ENCODE data around the gene IMP3. TPM values are rescaled to one million over a fixed set of nuclear protein-coding genes. Genes with fewer than 3 reads are reported as not detected.

The IMP3 gene
- total and polyA plus RNA-seq, 5 donors = 39.4 to 49.3 (median 47.9) TPM

DNA sequence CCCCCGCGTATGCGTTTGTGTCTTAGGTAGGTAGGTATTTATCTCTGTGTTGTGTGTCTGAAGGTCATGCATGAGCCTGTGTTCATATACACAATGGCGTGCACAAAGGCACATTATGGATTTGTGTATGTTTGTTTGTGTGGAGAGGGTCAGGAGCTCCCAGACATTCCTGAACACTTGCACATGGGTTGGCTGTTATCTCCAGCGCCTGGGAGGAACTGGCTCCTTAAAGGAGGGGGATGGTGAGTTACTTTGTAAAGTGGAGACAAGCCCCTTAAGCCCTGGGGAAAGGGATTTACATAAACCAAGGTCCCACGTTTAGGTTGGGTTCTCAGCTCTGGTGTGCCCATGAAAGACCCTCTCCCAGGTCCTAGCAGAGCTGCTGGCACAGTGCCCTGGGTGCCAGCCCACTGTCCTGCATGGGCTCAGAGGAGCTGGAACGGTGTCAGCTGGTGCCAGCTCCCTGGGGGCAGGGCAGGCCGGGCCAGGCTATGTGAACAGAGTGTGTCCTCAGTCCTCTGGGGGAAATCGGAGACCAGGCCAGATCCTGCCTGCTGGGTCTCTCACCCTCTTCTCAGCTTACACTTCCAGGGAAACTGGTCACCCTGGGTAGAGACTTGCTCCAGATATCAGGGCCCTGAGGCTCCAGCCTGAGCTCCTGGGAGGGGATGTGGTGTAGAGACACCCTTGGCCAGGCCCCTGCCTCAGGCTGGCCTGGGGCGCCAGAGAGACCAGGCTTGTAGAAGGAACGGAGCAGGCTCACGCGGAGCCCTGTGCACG is 32.8 kb upstream of the IMP3 start:
- DNase-seq (peak; percentile 58 to 86 (median 82)), ATAC-seq (peak; percentile 15 to 44)
- Histone ChIP-seq H3K4me1 (ENCODE audit: control insufficient read depth, insufficient read depth, low read length) (peaks cover 26% of the 10 kb centered on the region), H3K4me3 (ENCODE audit: low read length) (no peak overlapping the region), H3K27me3 (ENCODE audit: control insufficient read depth, insufficient read depth) (no peaks in the 10 kb centered on the region), H3K27ac (ENCODE audit: low read length) (peak overlapping the region; percentile 54), H3K9me3 (ENCODE audit: control insufficient read depth, low read length) (no peaks in the 10 kb centered on the region)
- intact Hi-C loops (cut with DNase I) = no loop called here
- 33% methylated on average over 14 of the region's 14 CpGs for WGBS

- DNase-seq (no peak), ATAC-seq (no peak)
- Histone ChIP-seq H3K4me1 (ENCODE audit: control insufficient read depth, insufficient read depth, low read length) (peaks cover 34% of the 10 kb centered on the region), H3K27me3 (ENCODE audit: control insufficient read depth, insufficient read depth) (no peaks in the 10 kb centered on the region), H3K4me3 (ENCODE audit: low read length) (no peak overlapping the region), H3K27ac (ENCODE audit: low read length) (peak overlapping the region; percentile 49), H3K9me3 (ENCODE audit: control insufficient read depth, low read length) (no peaks in the 10 kb centered on the region)
- intact Hi-C loops (cut with DNase I) = no loop called here
- WGBS = 64% methylated on average over 11 of the region's 11 CpGs
Observed at GRCh38 chr15:75671730-75672602, 31.9 kb upstream of the IMP3 start.

GRCh38 chr15:75669879-75670212 is 29.8 kb upstream of the IMP3 start:
- no peak for ATAC-seq
- Histone ChIP-seq H3K27me3 (ENCODE audit: control insufficient read depth, insufficient read depth) (no peaks in the 10 kb centered on the region), H3K27ac (ENCODE audit: low read length) (no peak overlapping the region), H3K4me3 (ENCODE audit: low read length) (no peak overlapping the region), H3K9me3 (ENCODE audit: control insufficient read depth, low read length) (no peaks in the 10 kb centered on the region), H3K4me1 (ENCODE audit: control insufficient read depth, insufficient read depth, low read length) (peaks cover 35% of the 10 kb centered on the region)
- DNase-seq = no peak
- WGBS = 82% methylated on average over 6 of the region's 6 CpGs
- intact Hi-C loops (cut with DNase I) = no loop called here

DNA sequence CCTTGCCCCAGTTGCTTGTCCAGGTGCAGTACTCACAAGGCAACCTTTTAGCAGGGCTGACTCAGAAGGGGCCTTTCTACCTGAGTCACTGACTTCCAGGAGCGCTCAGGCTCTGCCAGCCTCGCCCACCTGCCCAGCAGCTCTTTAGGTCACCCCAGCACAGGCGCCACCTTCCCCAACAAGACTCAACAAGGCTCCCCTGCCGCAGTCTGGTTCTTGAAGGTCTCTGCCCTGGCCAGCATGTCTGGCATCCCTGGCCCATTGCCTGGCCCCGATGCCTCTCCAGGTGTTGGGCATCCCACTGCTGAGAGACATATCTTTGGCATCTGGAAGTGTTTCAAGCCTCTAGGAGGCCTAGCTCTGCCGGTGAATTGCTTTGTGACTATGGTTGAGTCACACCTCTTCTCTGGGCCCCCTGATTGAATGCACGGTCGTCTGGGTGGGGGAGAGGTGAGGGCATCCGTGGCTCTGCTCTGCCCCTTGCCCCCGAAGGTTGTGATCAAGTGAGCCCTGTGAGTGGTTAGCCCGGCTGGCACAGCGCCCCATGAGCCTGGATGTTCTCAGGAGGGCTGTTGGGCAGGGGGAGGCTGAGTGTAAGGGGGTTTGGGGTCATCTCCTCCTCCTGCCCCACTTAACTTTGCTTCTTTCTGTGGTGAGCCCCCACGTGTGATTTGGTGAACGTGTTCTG is 29.3 kb upstream of the IMP3 start:
- intact Hi-C loops (cut with DNase I) = no loop called here
- ATAC-seq = no peak
- Histone ChIP-seq H3K4me1 (ENCODE audit: control insufficient read depth, insufficient read depth, low read length) (peaks cover 33% of the 10 kb centered on the region), H3K27ac (ENCODE audit: low read length) (no peak overlapping the region), H3K27me3 (ENCODE audit: control insufficient read depth, insufficient read depth) (no peaks in the 10 kb centered on the region), H3K9me3 (ENCODE audit: control insufficient read depth, low read length) (no peaks in the 10 kb centered on the region), H3K4me3 (ENCODE audit: low read length) (no peak overlapping the region)
- no peak for DNase-seq
- 79% methylated on average over 14 of the region's 14 CpGs for WGBS

- peak; percentile 71 to 86 for ATAC-seq
- peak overlapping the region; percentile 92 for H3K27ac ChIP-seq (ENCODE audit: low read length)
- H3K9me3 ChIP-seq (ENCODE audit: control insufficient read depth, low read length) = no peaks in the 10 kb centered on the region
- intact Hi-C loops (cut with DNase I) = no loop called here
- no peak overlapping the region for H3K4me3 ChIP-seq (ENCODE audit: low read length)
- 44% methylated on average over 15 of the region's 15 CpGs for WGBS
- peaks cover 13% of the 10 kb centered on the region for H3K4me1 ChIP-seq (ENCODE audit: control insufficient read depth, insufficient read depth, low read length)
- no peaks in the 10 kb centered on the region for H3K27me3 ChIP-seq (ENCODE audit: control insufficient read depth, insufficient read depth)
- DNase-seq = peak; percentile 81 to 85 (median 83)
Observed at GRCh38 chr15:75666823-75667501, 26.9 kb upstream of the IMP3 start.

GRCh38 chr15:75663931-75664421 is 24.0 kb upstream of the IMP3 start:
- H3K9me3 ChIP-seq (ENCODE audit: control insufficient read depth, low read length) = no peaks in the 10 kb centered on the region
- no peak for ATAC-seq
- intact Hi-C loops (cut with DNase I) = no loop called here
- peaks cover 15% of the 10 kb centered on the region for H3K4me1 ChIP-seq (ENCODE audit: control insufficient read depth, insufficient read depth, low read length)
- H3K27ac ChIP-seq (ENCODE audit: low read length) = no peak overlapping the region
- 75% methylated on average over 11 of the region's 11 CpGs for whole genome bisulfite sequencing
- H3K27me3 ChIP-seq (ENCODE audit: control insufficient read depth, insufficient read depth) = no peaks in the 10 kb centered on the region
- DNase-seq = peak in 1 of 3 donors; percentile 51
- H3K4me3 ChIP-seq (ENCODE audit: low read length) = no peak overlapping the region

DNA sequence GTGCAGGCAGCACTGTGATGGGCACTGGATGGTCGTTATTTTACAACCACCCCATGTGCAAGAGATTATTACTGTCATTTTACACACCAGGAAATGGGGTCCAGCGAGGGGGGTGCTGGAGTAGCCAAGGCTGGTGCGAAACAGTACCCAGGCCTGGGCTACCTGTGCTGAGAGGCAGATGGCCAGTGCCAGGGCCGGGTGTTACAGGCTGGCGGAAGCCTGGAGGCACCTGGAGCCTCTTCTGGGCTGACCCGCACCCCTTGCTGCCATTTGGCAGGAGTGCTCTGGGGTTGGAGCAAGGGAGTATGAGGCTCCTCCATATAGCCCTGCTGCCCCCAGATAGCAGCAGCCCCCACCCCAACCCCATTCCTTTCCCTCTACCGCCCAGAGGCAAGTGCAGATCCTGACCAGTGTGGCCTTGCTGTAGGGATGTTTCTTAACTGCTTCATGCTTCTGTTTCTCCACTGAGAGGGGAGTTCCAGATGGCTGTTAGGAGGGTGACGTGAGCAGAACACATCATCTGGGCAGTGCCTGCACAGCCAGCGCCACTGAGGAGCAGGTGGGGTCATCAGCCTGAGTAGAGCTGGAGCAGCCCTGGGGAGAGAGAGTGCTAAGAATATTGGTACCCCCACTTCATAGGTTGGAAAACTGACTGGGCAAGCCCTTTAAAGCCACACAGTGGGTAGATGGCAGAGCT is 22.9 kb upstream of the IMP3 start:
- intact Hi-C loops (cut with DNase I) = no loop called here
- peak in 1 of 3 donors; percentile 41 for DNase-seq
- Histone ChIP-seq H3K27me3 (ENCODE audit: control insufficient read depth, insufficient read depth) (no peaks in the 10 kb centered on the region), H3K4me1 (ENCODE audit: control insufficient read depth, insufficient read depth, low read length) (peaks cover 15% of the 10 kb centered on the region), H3K27ac (ENCODE audit: low read length) (no peak overlapping the region), H3K9me3 (ENCODE audit: control insufficient read depth, low read length) (no peaks in the 10 kb centered on the region), H3K4me3 (ENCODE audit: low read length) (no peak overlapping the region)
- 90% methylated on average over 9 of the region's 9 CpGs for WGBS
- ATAC-seq = no peak

- Histone ChIP-seq H3K27ac (ENCODE audit: low read length) (peak overlapping the region; percentile 71), H3K4me3 (ENCODE audit: low read length) (no peak overlapping the region), H3K9me3 (ENCODE audit: control insufficient read depth, low read length) (no peaks in the 10 kb centered on the region), H3K27me3 (ENCODE audit: control insufficient read depth, insufficient read depth) (no peaks in the 10 kb centered on the region), H3K4me1 (ENCODE audit: control insufficient read depth, insufficient read depth, low read length) (peaks cover 7% of the 10 kb centered on the region)
- 73% methylated on average over 3 of the region's 3 CpGs for WGBS
- DNase-seq (no peak), ATAC-seq (no peak)
- intact Hi-C loops (cut with DNase I) = no loop called here
Observed at GRCh38 chr15:75661756-75662140, 21.7 kb upstream of the IMP3 start.

DNA sequence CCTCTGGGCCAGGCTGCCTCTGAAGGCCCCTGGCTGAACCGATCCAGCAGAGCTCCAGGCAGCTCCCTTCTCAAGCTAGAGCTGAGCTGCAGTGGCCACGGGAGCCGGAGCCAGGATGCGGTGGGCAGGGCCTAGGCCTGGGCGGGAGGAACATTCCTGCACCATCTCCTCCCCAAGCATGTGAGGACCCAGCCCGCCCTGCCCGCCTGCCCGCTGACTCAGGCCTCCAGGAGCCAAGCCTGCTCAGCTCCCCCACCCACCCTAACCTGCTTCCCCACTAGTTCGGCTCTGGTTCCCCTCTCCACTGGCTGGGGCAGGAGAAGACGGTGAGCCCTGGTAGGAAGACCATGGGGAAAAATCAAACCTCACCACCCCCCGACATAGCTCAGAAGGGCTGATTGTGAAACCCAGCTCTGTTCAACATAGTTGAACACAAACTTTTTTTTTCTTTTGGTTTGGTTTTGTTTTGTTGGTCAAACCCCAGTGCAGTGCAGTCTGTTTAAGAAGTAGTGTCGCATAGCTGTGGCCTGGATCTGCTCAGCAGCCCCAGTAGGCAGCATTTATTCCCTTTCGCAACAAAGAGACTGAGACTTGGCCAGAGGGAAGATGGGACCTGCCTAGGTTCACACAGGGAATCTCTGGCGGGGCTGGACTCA is 21.2 kb upstream of the IMP3 start:
- intact Hi-C loops (cut with DNase I) = no loop called here
- 38% methylated on average over 14 of the region's 14 CpGs for WGBS
- ATAC-seq = peak; percentile 94 to 95
- Histone ChIP-seq H3K27me3 (ENCODE audit: control insufficient read depth, insufficient read depth) (no peaks in the 10 kb centered on the region), H3K4me3 (ENCODE audit: low read length) (no peak overlapping the region), H3K9me3 (ENCODE audit: control insufficient read depth, low read length) (no peaks in the 10 kb centered on the region), H3K4me1 (ENCODE audit: control insufficient read depth, insufficient read depth, low read length) (peaks cover 7% of the 10 kb centered on the region), H3K27ac (ENCODE audit: low read length) (peak overlapping the region; percentile 71)
- peak; percentile 94 to 96 (median 96) for DNase-seq

Measured in right cardiac atrium (tissue), 5 donors.